Stimulated activated CD4-positive, alpha-beta T cell treated with anti-CD3 and anti-CD28 coated beads, Interleukin-1b, Interleukin-23, amount 100 ng/mL, for 4 hours (primary cell): ENCODE results near the gene LITAF.
"Not testable (repeated sequence)": the region's sequence is repeated elsewhere in the genome, so short reads cannot be mapped to it uniquely, and the experiment has no call there.

Source experiments
- DNase-seq, 2 donors: peaks; one replicate each; pipeline ENCODE4 v3.0.0-alpha.2; 2020; ENCODE audit warnings: low read depth in 2 of 2

The LITAF gene

DNA sequence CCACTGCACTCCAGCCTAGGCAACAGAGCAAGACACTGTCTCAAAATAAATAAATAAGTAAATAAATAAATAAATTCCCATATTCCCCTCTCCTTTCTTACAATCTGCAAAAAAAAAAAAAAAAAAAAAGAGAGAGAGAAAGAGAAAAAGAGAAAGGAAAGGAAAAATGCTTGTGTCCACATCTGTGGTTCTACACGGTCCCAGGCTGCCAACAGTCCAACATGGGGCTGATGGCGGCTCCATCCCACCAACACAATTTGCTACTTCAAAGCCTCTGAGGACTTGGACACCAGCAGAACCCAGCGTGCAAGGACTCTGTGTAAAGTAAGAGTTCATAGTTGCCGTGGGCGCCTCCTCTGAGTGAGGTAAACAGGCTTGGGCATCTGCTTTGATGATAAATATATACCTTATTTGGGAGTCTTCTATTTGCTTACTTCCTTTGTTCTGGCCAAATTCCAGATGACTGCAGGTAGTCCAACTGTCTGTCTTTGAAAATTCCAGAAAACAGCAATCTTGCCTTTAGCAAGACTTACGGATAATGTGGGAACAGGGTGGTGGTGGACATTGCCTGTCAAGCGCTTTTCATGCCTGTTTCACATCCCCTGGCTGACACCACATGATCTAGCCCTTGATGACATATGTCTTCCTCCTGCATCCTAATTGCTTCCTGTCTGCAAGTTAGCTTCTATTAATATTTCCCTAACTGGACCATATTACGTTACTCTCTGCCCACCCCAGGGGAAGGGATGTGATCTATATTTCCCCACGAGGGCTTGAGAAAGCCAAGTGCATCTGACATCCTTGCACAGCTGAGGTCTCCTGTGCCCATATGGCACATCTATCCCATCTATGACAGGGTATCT is 10.1 kb downstream of the LITAF start:
- no peak for DNase-seq

DNA sequence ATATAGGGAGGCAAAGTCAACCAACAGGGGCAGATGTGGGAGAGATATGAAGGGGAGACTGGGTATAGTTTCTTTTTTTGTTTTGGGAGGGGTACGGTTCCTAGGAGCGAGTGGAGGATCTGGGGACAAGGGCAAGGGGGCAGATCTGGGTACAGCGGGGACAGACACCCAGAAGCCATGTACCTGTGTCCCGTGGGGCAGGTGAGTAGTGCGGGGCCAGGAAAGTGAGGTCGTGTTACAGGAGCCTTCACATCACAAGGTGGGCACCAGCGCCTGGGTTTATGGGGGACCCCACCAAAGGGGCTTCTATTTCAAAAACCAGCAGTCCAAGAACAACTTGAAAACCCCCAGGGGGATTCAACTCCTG is 11.5 kb downstream of the LITAF start:
- no peak for DNase-seq

DNA sequence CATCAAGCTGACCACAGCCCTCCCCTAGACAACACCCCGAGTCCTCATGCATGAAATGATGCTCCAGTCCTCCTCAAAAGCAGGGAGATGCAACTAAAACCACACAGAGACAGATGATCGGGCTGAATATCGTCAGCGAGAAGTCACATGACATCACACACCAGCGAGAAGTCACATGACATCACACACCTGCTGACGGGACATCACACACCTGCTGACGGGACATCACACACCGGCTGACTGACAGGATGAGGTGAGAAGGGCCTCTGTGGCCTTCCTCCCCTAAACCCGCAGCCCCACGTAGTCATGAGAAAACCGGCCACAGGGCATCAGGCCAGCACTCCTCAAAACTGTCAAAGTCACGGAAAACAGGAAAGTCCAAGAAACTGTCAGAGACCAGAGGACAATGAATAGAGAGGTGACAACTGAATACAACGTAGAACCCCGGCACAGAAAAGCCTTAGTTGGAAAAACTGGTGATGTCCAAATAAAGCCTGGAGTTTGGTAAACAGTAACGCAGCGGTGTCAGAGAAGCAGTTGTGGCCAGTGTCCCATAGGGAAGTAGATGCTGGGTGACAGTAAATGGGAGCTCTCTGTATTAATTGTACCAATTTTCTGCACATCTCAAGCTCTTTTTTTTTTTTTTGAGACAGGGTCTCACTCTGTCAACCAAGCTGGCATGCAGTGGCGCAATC is 14.3 kb downstream of the LITAF start:
- no peak for DNase-seq

DNA sequence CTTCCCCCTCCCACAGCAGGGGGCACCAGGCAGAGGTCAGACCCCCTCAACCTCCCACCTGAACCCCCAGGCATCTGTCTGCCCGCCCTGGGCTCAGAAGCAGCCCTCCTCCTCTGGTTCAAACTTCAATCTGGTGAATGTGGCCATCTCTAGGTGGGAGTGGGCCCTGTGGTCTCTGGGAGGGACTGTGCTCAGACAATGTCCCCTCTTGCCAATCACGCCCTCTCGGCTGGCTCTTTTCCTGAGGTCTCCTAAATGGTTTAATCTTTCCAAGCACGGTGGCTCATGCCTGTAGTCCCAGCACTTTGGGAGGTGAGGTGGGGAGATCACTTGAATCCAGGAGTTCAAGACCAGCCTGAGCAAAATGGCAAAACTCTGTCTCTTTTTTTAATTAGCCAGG is 15.2 kb downstream of the LITAF start:
- DNase-seq, result no peak

DNA sequence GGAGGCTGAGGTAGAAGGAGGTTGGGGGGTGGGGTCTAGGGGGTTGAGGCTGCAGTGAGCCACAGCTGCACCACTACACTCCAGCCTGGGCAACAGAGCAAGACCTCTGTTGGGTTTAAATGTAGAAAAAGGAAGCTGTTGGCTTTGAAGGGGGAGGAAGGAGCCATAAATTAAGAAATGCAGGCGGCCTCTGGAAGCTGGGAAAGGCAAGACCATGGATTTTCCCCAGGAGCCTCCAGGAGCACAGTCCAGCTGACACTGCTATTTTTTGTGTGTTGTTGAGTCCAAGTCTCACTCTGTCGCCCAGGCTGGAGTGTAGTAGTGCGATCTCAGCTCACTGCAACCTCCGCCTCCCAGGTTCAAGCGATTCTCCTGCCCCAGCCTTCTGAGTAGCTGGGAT is 15.9 kb downstream of the LITAF start:
- DNase-seq, result no peak

DNA sequence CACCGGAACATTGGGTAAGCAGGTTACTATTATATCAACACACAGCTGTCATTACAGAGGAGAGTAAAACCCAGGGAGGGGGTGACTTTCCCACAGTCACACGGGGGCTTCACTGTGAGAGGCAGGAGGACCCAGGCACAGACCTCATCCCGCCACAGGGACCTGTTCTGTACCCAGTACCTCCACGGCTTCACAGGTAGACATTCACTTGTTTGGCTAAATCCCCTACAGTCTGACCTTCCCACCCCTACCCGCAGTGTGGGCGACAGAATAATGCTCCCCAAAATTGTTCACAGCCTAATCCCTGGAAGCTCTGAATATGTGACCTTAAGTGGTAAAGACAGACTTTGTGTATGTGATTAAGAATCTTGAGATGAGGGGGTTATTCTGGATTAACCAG is 16.5 kb downstream of the LITAF start:
- no peak for DNase-seq

DNA sequence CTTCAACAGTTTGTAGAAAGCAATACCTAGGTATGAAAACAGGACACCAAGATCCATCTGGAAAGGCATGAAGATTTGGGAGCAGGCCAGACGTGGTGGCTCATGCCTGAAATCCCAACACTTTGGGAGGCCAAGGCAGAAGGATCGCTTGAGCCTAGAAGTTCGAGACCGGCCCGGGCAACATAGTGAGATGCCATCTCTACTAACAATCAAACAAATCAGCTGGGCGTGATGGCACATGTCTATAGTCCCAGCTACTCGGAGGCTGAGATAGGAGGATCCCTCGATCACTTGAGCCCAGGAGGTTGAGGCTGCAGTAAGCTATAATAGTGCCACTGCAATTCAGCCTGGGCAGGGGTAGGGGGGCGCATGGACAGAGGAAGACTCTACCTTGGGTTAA is 20.3 kb downstream of the LITAF start:
- no peak for DNase-seq

DNA sequence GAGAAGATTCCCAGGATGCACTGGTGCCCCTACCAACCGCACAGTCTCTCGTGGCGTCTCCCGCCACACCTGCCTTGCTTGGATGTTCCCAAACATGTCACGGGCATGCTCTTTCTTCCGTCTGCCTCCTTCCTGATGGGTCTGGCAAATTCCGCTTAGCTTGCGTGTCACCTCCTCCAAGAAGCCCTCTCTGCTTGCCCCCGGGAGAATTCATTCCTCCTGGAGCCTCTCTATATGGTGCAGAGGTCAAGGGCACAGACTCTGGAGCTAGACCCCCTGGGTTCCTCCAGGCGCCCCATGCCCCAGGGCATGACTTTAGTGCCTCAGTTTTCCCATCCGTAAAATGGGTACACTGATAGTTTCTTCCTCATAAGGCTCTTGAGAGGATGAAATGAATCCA is 21.1 kb downstream of the LITAF start:
- no peak for DNase-seq

DNA sequence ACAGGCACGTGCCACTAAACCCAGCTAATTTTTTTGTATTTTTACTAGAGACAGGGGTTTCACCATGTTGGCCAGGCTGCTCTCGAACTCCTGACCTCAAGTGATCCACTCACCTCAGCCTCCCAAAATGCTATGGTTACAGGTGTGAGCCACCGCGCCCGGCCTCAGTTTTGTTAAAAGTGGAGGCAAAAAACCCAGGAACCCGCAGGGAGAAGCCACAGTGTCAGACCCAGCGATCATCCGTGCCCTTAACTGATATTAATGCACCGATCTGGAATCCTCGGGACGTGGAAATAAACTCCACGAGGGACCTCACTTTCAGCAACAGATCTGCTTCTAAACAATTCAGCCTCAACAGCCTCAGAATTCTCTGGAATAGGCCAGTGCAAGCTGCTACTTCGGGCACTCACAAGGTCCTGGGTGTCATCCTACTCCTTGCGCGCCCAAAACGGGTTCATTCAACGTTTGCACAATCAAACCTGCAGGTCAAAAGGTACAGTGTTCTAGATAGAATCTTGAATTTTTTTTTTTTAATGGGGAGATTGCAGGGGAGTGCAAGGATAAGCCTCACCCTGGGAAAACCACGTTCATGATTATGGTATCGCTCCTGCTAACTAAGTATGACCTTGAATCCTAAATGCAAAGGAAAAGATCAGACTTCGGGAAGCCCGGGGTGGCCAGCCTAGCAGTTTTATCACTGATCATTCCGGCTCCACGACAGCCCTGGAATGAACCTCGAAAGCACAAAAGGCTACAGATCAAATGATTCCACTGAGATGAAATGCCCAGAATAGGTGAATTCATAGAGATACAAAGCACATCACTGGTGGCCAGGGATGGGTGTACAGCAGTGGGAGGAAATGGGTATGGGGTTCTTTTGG is 22.4 kb downstream of the LITAF start:
- no peak for DNase-seq

DNA sequence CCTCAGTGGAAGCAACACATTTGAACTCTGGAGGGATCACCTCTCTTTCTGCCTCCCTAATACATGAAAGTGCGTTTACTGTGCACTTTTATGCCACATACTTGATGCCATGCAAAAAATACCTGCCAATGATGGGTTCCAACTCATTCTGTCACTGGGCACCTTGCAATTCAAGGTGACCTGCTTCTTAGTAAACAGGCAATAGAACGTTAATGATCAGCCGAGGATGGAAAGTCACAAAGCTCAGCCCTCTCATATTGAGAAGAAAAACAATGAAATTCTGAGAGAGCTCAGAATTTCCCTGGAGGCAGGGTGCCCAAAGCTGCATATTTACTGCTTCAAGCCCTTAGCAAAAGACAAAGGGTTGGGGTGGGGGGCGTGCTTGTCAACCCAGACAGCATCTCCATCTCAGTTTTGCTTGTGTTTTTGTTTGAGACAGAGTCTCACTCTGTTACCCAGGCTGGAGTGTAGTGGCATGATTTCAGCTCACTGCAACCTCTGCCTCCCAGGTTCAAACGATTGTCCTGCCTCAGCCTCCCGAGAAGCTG is 23.2 kb downstream of the LITAF start:
- no peak for DNase-seq

DNA sequence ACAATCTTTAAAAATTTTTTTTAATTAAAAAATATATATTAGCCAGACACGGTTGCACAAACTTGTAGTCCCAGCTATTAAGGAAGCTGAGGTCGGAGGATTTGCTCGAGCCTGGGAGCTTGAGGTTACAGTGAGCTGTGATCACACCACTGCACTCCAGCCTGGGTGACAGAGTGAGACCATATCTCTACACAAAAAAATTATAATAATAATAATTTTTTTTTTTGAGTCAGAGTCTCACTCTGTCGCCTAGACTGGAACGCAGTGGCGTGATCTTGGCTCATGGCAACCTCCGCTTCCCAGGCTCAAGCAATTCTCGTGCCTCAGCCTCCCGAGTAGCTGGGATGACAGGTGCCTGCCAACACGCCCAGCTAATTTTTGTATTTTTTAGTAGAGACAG is 23.8 kb downstream of the LITAF start:
- no peak for DNase-seq

DNA sequence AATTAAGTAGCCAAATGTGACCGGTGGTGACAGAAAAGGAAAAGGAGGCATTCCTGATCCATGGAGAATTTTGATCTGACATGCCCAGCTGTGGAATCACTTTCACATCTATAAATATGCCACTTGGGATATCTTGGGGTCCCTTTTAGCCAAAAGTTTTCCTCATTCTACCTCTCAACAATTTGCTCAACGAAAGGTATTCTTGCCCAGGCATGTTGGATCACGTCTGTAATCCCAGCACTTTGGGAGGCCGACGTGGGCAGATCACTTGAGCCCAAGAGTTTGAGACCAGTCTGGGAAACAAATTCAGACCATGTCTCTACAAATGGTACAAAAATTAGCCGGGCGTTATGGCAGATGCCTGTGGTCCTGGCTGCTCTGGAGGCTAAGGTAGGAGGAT is 24.3 kb downstream of the LITAF start:
- no peak for DNase-seq

DNA sequence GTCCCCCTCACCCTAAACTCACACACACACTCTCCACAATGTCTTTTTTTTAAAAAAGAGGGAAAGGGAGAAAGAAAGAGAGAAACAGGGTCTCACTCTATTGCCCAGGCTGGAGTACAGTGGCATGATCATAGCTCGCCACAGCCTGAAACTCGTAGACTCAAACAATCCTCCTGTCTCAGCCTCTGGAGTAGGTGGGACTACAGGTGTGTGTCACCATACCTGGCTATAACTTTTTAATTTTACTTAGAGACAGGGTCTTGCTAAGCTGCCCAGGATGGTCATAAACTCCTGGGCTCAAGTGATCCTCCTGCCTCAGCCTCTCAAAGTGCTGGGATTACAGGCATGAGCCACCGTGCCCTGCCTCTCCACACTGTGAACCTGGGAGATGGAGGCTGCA is 24.9 kb downstream of the LITAF start:
- DNase-seq, result no peak

DNA sequence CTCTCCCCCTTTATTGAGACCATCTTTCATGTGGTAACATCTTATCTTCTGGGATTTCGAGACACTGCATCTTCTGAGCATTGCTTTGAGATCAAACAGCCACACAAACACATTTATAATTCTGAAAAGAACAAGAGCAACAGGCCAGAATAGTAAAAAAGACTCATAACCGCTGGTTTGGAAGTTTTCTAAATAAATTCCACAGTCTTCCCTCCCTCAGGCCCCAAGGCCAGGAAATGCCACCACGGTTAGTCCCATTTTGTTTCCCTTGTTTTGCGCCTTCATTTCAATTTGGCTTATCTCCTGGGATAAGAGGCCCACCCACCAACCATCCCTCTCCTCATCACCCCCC is 25.3 kb downstream of the LITAF start:
- DNase-seq, result no peak

DNA sequence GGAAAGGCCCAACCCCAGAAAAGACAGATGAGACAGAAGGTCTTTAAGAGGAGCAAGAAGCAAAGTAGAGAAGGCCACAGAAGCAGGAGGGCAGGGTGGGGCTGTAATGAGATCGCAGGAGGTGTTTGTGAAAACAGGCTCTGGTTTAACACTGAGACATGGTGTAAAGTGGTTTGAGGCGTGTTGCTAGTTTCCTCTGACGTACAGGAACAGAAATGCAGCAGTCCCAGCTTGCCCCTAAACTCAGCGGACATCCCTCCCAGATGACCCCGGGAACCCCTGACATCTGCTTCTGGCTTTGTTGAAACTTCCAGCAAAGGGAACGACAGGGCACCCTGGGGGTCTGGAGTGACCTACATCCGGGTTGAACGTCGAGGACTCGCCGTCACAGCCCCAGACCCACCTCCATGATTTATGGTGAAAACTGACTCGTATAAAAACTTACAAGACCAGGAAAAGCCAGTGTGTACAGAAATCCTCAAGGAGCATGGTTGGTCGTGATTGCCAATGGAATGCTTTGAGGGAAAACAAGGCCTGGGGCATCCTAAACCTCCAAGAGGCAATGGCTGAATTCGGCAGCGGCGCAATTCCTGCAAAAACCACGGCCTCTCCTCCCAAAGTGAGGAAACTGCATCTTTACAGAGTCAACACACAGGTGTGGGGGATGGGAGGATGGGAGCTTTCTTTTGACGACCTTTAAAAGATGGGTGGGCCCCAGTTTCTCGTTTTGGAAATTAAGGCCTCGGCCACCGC is 25.8 kb downstream of the LITAF start:
- peak in 1 of 2 donors; percentile 27 for DNase-seq

DNA sequence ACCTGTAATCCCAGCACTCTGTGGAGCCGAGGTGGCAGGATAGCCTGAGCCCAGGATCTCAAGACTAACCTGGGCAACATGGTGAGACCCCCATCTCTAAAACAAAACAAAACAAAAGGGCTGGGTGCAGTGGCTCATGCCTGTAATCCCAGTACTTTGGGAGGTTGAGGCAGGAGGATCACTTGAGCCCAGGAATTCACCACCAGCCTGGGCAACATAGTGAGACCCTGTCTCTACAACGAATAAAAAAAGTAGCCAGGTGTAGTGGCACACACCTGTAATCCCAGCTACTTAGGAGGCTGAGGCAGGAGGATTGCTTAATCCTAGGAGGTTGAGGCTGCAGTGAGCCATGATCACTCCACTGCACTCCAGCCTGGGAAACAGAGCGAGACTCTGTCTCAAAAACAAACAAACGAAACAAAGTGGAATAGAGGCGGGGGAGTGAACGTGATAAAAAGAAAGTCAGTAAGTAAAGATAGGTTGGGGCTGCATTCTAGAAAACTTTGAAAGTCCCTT is 28.4 kb downstream of the LITAF start:
- DNase-seq, result not testable (repeated sequence)

DNA sequence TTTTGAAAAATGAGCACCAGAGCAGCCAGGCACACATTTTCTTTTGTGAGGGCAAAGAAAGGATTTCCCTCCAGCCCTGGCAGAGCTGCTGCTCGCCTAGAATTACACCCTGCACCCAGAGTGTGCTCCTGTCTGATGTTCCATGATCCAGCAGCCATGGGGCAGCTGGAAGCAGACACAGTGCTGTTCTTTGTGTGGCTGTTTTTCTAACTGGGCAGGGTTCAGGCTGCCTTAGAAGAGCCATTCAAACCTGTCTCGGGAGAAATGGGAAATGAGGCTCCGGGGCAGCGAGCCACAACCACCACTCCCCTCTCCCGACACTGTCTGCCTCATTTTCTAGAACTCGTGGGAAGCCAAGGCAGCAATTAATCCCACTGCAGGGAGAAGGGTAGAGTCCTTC is 28.9 kb downstream of the LITAF start:
- DNase-seq, result no peak

DNA sequence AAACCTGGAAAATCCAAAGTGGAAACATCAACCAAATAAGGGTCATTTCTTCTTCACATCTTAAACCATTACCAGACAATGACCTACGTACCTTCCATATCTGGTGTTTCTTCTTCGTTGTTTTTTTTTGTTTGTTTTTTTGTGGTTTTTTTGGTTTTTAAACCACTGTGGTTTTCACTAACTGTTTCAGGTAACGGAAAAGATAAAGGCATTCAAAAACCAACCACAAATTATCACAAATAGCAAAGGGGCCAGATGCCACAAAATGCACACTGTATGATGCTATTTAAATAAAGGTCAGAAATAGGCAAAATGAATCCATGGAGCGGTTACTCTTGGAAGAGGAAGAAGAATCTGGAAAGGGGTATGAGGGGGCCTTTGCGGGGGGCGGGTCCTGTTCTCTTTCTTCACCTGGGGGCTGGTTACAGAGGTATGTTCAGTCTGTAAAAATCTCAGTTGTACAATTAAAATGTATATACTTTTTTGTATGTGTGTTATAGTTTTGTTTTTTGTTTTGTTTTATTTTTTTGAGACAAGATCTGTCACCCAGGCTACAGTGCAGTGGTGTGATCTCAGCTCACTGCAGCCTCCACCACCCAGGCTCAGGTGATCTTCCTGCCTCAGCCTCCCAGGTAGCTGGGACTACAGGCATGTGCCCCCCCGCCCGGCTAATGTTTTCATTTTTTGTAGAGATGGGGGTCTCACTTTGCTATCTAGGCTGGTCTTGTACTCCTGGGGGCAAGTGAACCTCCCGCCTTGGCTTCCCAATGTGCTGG is 29.6 kb downstream of the LITAF start:
- no peak for DNase-seq

DNA sequence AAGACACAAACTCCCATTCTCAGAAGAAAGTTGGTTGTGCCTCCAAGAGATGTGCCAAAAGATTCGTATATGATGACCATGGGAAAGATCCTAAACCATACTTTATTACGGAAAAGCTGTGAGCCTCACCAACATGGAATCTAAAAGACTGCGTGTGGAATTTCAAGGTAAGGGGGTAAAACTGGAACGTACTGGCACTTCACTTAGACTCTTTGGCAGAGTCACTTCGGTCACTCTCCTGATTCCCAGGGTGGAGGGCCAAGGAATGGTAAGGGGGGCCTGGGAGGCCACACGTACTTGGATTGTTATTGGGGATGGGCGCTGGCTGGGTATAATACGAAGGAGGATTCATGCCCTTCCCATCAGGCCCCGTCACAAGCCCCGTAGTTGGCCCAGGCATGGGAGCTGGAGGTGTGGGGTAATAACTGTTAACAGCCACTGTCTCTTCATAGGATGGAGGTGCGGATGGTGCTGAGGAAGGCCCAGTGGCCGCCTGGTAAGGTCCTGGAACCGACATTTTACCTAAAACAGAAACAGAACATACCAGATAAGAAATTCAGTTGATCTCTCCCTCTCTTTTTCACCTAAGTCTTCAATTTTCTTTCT is 30.4 kb downstream of the LITAF start:
- no peak for DNase-seq

DNA sequence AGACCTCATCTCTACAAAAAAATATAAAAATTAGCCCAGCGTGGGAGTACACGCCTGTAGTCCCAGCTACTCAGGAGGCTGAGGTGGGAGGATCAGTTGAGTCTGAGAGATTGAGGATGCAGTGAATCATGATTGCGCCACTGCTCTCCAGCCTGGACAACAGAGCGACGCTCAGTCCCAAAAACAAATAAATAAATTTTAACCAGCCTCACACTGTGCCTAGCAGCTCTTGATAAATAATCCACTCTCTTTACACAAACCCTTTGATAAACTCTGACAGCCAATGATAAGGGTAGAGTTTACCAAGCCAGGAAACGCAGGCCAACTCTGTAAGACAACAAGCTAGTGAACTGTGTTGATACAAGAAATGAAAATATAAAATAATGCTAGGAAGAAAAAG is 32.7 kb downstream of the LITAF start:
- no peak for DNase-seq
